HepG2 (cell line): ENCODE results near the gene NTN5. TPM values are rescaled to one million over a fixed set of nuclear protein-coding genes. Genes with fewer than 3 reads are reported as not detected.
A peak's percentile ranks its signal among the peaks of the same experiment; 100 is the strongest.

Experiments used
- ASH2L ChIP-seq: fragments of 300-600, 200-600 bp; sonication (generic); IDR thresholded peaks from 2 replicates; pipeline ENCODE4 v1.7.0; 2017; ENCODE audit warnings: low read depth, mild to moderate bottlenecking, moderate library complexity, mixed read lengths, low read length; ENCODE audit not compliant: insufficient read length
- CBX1 ChIP-seq: IDR thresholded peaks from one replicate; pipeline ENCODE4 v1.6.1; 2016; ENCODE audit warnings: antibody characterized with exemption, low read depth
- CENPT ChIP-seq: sonication (generic); formaldehyde crosslinking; IDR thresholded peaks from 2 replicates; pipeline ENCODE4 v1.8.0; 2022; ENCODE audit warnings: low read depth, mild to moderate bottlenecking, moderate library complexity, missing genetic modification reagents
- ESRRA ChIP-seq: sonication (generic); formaldehyde crosslinking; IDR thresholded peaks from 2 replicates; pipeline ENCODE4 v1.5.1; 2020; ENCODE audit warnings: mild to moderate bottlenecking, low read depth, missing genetic modification reagents
- GABPA ChIP-seq, 2 experiments: IDR thresholded peaks; 2 replicates each; pipeline ENCODE4 v1.6.1; 2011 to 2016; ENCODE audit warnings: low read depth in 2 of 2, low read length in 1 of 2, missing biosample characterization in 1 of 2, missing genetic modification characterization in 1 of 2
- GLMP ChIP-seq: sonication (generic); formaldehyde crosslinking; IDR thresholded peaks from 2 replicates; pipeline ENCODE4 v1.9.0; 2021; ENCODE audit warnings: missing genetic modification reagents, mild to moderate bottlenecking, borderline replicate concordance
- HIC2 ChIP-seq: sonication (generic); formaldehyde crosslinking; IDR thresholded peaks from 2 replicates; pipeline ENCODE4 v1.9.0; 2022; ENCODE audit warnings: low read depth, missing genetic modification reagents
- HNRNPL ChIP-seq: fragments of 200-400 bp; formaldehyde crosslinking; IDR thresholded peaks from 2 replicates; pipeline ENCODE4 v1.6.1; 2017; ENCODE audit warnings: mild to moderate bottlenecking, low read depth, low read length
- IKZF1 ChIP-seq: fragments of 450-650 bp; IDR thresholded peaks from 2 replicates; pipeline ENCODE4 v1.7.1; 2016
- KLF16 ChIP-seq, 2 experiments: sonication (generic) in 1 of 2; formaldehyde crosslinking in 1 of 2; IDR thresholded peaks; 2 replicates each; pipeline versions ENCODE4 v1.6.1 to v1.8.0; 2016 to 2023; ENCODE audit warnings: missing genetic modification reagents in 2 of 2, missing compliant biosample characterization in 1 of 2
- MEIS1 ChIP-seq: sonication (generic); formaldehyde crosslinking; IDR thresholded peaks from 2 replicates; pipeline ENCODE4 v1.9.0; 2021; ENCODE audit warnings: mild to moderate bottlenecking, missing genetic modification reagents, moderate library complexity, borderline replicate concordance
- MXI1 ChIP-seq: IDR thresholded peaks from 3 replicates; pipeline ENCODE4 v1.6.1; 2012; ENCODE audit warnings: low read depth, low read length, inconsistent platforms, borderline replicate concordance
- NFATC3 ChIP-seq: sonication (generic); formaldehyde crosslinking; IDR thresholded peaks from 2 replicates; pipeline ENCODE4 v1.5.1; 2020; ENCODE audit warnings: mild to moderate bottlenecking, missing genetic modification reagents
- NFYB ChIP-seq: sonication (generic); formaldehyde crosslinking; IDR thresholded peaks from 2 replicates; pipeline ENCODE4 v1.4.0; 2020; ENCODE audit warnings: missing genetic modification reagents
- NR2F6 ChIP-seq, 2 experiments: IDR thresholded peaks; 2 replicates each; pipeline ENCODE4 v1.6.1; 2016; ENCODE audit warnings: antibody characterized with exemption in 1 of 2, mild to moderate bottlenecking in 1 of 2
- NRL ChIP-seq: sonication (generic); formaldehyde crosslinking; IDR thresholded peaks from 2 replicates; pipeline ENCODE4 v1.5.0; 2020; ENCODE audit warnings: missing genetic modification reagents, mild to moderate bottlenecking, moderate library complexity, borderline replicate concordance
- ONECUT2 ChIP-seq: sonication (generic); formaldehyde crosslinking; IDR thresholded peaks from 2 replicates; pipeline ENCODE4 v1.4.0; 2020; ENCODE audit warnings: missing genetic modification reagents
- POLR2G ChIP-seq: fragments of 200-400 bp; formaldehyde crosslinking; IDR thresholded peaks from 2 replicates; pipeline ENCODE4 v1.6.1; 2018; ENCODE audit warnings: mild to moderate bottlenecking, low read depth, low read length, moderate library complexity
- SMAD3 ChIP-seq: sonication (generic); formaldehyde crosslinking; IDR thresholded peaks from 2 replicates; pipeline ENCODE4 v1.4.0; 2020; ENCODE audit warnings: missing genetic modification reagents
- SMAD9 ChIP-seq: sonication (generic); formaldehyde crosslinking; IDR thresholded peaks from 2 replicates; pipeline ENCODE4 v1.5.1; 2020; ENCODE audit warnings: mild to moderate bottlenecking, missing genetic modification reagents
- TFDP1 ChIP-seq: IDR thresholded peaks from 2 replicates; pipeline ENCODE4 v1.6.1; 2016; ENCODE audit warnings: missing compliant biosample characterization, missing genetic modification reagents, borderline replicate concordance
- XRCC5 ChIP-seq: fragments of 200-400 bp; formaldehyde crosslinking; optimal IDR thresholded peaks from 2 replicates; pipeline ENCODE3; 2017; ENCODE audit warnings: mild to moderate bottlenecking, low read length
- ZFYVE20 ChIP-seq: sonication (generic); formaldehyde crosslinking; IDR thresholded peaks from 2 replicates; pipeline ENCODE4 v1.8.0; 2023; ENCODE audit warnings: low read depth, mild to moderate bottlenecking, moderate library complexity, missing genetic modification reagents, borderline replicate concordance
- ZNF256 ChIP-seq: sonication (generic); formaldehyde crosslinking; conservative IDR thresholded peaks from 2 replicates; pipeline ENCODE4 v1.4.0; 2020; ENCODE audit warnings: missing genetic modification reagents
- ZNF263 ChIP-seq: sonication (generic); formaldehyde crosslinking; IDR thresholded peaks from 2 replicates; pipeline ENCODE4 v1.4.0; 2020; ENCODE audit warnings: missing genetic modification reagents
- ZNF331 ChIP-seq: sonication (generic); formaldehyde crosslinking; IDR thresholded peaks from 2 replicates; pipeline ENCODE4 v1.4.0; 2020; ENCODE audit warnings: missing genetic modification reagents
- ZNF441 ChIP-seq: sonication (generic); formaldehyde crosslinking; IDR thresholded peaks from 2 replicates; pipeline ENCODE4 v1.7.0; 2021; ENCODE audit warnings: missing genetic modification reagents, borderline replicate concordance
- ZNF883 ChIP-seq: sonication (generic); formaldehyde crosslinking; IDR thresholded peaks from 2 replicates; pipeline ENCODE4 v1.5.1; 2020; ENCODE audit warnings: mild to moderate bottlenecking, missing genetic modification reagents; ENCODE audit errors: not compliant biosample characterization
- polyA plus RNA-seq, 8 experiments: library from polyadenylated mRNA; depleted of rRNA in 3 of 8; stranded (reverse) in 7 of 8; unstranded in 1 of 8; fragments of >200 nt; fragmentation: Illumina TruSeq in 4 of 8; extraction: Trizol in 4 of 8; gene quantifications; 2 replicates each; pipeline versions ENCODE4 v1.2.1 to v1.2.3, GENCODE V29; 2011 to 2016; ENCODE audit warnings: low read depth in 4 of 8, missing spikeins in 1 of 8, mixed read lengths in 1 of 8; ENCODE audit not compliant: insufficient read depth in 1 of 8
- total RNA-seq, 5 experiments: library from RNA; depleted of rRNA; stranded (reverse); fragments of >200 nt; fragmentation: Illumina TruSeq; extraction: Trizol; gene quantifications; 2 replicates each; pipeline ENCODE4 v1.2.3, GENCODE V29; 2016; ENCODE audit warnings: low read depth in 1 of 5

The NTN5 gene
- total and polyA plus RNA-seq, 2 of the 13 experiments (the other 11 are each of a cell fraction or from before 2014, with no cell fraction given) = 0.05 TPM; not detected in 1

- TF ChIP-seq POLR2G (no peak), NRL (CRISPR knock-in tag) (no peak; the same call in 1 of the 2 replicates), TFDP1 (CRISPR knock-in tag) (peak; percentile 94), MXI1 (peak; percentile 61; the same call in 1 of the 3 replicates), ZNF441 (peak; percentile 62; the same call in 1 of the 2 replicates), KLF16 (CRISPR knock-in tag; IDR thresholded peaks at IDR 0.05) (peak; percentile 63 to 89; a peak in 3 of 4 replicates), HNRNPL (0 out of 2 replicates have a peak, but pooled peaks have one; percentile 28), CBX1 (no peak), ONECUT2 (CRISPR knock-in tag) (no peak), ZNF883 (CRISPR knock-in tag) (peak; percentile 64), NR2F6 (IDR thresholded peaks at IDR 0.05) (no peak), NR2F6 (CRISPR knock-in tag; IDR thresholded peaks at IDR 0.05) (peak; percentile 40; the same call in 1 of the 2 replicates), SMAD3 (no peak), ZNF256 (CRISPR knock-in tag) (no peak), SMAD9 (CRISPR knock-in tag) (0 out of 2 replicates have a peak, but pooled peaks have one; percentile 66), CENPT (CRISPR knock-in tag) (no peak; the same call in 1 of the 2 replicates), ZNF331 (CRISPR knock-in tag) (0 out of 2 replicates have a peak, but pooled peaks have one; percentile 11), HIC2 (CRISPR knock-in tag) (no peak; the same call in 1 of the 2 replicates), ZFYVE20 (CRISPR knock-in tag) (0 out of 2 replicates have a peak, but pooled peaks have one; percentile 28), ZNF263 (CRISPR knock-in tag) (peak; percentile 39), IKZF1 (no peak), ASH2L (peak; percentile 45), GABPA (IDR thresholded peaks at IDR 0.05; ENCODE audit: low read depth, low read length) (no peak; the same call in 1 of the 2 replicates), GABPA (CRISPR knock-in tag; IDR thresholded peaks at IDR 0.05; ENCODE audit: low read depth) (peak; percentile 57; the same call in 1 of the 2 replicates), MEIS1 (no peak), NFYB (peak; percentile 91), XRCC5 (no peak), NFATC3 (CRISPR knock-in tag) (no peak; the same call in 1 of the 2 replicates), ESRRA (peak; percentile 69; the same call in 1 of the 2 replicates), GLMP (CRISPR knock-in tag) (no peak)
Observed at GRCh38 chr19:48637449-48637947, 35.3 kb downstream of the NTN5 start (continued).
